GM21423 (cell line): ENCODE measurements around the gene AP3M1.
A peak's percentile ranks its signal among the peaks of the same experiment; 100 is the strongest.
"Not testable (repeated sequence)": the region's sequence is repeated elsewhere in the genome, so short reads cannot be mapped to it uniquely, and the experiment has no call there.

Experiments used
- ATAC-seq: cut with Tn5 transposase; IDR thresholded peaks from one replicate; pipeline ENCODE4 v1.9.1; 2021; ENCODE audit warnings: mild to moderate bottlenecking, moderate library complexity; ENCODE audit not compliant: unreplicated experiment

AP3M1 gene, protein sequence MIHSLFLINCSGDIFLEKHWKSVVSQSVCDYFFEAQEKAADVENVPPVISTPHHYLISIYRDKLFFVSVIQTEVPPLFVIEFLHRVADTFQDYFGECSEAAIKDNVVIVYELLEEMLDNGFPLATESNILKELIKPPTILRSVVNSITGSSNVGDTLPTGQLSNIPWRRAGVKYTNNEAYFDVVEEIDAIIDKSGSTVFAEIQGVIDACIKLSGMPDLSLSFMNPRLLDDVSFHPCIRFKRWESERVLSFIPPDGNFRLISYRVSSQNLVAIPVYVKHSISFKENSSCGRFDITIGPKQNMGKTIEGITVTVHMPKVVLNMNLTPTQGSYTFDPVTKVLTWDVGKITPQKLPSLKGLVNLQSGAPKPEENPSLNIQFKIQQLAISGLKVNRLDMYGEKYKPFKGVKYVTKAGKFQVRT

DNA sequence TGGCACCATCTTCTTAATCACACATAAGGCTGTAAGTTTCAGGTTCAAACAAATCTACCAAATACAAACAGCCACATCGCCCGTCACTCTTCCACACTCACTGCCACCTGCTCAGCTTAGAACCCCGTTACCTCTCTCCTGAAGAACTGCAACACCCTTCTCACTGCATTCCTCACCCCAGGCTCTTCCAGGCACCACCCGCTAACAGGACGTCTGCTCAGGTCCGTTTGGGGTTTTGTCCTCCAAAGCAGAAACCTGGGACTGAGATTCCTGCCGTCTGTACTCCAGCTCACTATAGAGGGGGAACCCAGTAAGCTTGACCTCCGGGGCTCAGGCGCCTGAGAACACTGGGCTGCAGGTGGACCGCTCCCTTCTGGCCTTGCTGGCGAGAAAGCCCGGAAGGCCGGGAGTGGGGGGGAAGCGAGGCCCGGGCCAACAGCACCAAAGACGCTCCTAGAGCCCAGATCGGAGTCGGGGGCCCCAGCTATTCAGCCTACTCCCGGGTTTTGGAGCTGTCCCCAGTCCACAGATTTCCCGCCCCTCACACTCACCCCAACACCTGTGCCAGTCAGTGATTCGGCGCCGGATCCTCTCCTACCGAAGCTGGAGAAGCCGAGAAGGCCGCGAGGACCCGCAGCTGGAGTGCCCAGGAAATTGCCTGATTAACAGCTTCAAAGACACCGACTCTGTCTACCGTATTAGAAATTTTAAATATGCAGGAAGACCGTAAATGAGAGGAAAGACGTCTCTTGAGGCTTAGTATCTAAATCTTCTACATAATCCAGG, at the start of gene AP3M1:
TSS of gene AP3M1 (minus strand) at position 625 of the 786 bp plus-strand sequence. CDS start 12,449 bp downstream, outside the sequence.
- peak; percentile 40 for ATAC-seq

DNA sequence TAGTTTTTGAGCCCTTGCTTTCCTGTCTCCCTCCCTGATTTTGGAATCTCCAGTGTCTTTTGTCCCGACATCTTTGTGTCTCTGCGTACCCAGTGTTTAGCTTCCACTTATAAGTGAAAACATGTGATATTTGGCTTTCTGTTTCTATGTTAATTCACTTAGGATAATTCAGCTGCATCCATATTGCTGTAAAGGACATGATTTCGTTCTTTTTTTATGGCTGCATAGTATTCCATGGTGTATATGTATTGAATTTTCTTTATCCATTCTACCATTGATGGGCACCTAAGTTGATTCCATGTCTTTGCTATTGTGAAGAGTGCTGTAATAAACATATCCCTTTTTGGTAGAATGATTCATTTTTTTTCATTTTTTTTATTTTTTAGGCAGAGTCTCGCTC, 48.7 kb upstream of the AP3M1 start:
- ATAC-seq: no peak

DNA sequence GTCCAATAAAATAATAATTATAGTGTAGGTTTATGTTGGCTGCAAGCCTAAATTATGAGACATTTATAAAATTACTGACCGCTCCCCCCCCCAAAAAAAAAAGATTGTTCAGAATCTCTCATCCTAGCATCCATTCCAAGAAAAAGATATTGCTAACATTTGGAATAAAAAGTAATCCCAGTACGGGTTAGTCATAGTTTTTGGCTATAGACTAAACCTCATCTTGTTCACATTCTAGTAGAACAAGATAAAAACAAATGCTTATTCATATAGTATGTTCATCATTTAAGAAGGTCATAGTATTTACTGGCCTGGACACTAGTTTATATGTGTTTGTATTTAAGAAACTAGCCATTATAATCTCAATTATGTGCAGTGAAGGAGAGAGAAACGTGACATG, 44.4 kb upstream of the AP3M1 start:
- ATAC-seq: no peak

DNA sequence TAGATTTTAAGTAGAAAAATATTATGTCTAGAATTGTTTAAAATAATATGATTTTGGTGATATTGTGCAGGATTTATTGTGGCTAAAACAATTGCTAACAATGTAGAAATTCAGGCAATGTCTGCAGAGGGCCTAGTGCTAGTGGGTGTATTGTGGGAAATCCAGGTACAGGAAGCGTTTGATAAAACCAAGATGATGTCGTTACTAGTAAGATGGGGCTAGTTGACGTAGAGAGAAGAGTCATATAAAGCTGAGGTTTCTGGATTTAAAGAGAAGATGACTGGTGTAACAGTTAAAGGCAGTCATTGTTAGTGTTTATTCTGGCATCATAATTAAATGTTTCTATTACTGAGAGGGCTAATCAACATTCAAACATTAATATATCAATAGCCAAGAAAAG, 43.9 kb upstream of the AP3M1 start:
- no peak for ATAC-seq

DNA sequence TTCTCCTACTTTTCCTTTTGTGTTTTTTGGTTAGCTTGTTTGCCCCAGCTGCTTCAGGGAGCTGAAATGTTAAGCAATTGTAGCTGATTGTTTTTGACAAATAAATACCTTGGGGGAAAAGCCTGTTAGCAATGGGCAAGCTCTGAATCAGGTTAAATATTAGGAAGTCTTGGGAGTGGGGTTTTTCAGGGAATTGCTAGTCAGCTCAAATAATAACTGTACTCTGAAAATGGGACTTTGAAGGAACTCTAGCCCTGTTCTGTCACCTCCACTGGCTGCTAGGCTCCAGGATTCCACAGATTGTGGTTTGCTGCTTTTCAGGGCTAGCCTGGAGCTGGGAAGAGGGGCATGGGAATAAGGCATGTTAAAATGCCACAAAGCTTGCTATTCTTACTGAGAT, 39.9 kb upstream of the AP3M1 start:
- ATAC-seq: no peak

DNA sequence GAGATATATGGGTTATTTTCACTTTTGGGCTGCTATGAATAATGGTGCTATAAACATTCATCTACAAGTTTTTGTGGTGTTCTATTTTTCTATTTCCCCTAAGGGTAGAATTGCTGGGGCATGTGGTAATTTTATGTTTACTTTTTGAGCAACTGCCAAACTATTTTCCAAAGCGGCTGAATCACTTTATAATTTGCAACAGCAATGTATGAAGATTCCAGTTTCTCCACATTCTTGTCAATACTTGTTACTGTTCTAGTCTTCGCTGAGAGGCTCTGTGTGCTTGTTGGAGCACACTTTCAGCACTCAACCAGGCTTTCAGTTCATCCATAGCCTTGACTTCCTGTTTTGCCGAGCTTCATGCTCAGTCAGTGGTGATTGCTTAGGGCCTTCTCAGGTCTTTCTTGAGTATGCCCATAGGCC, 39.4 kb upstream of the AP3M1 start:
- ATAC-seq: peak; percentile 84

DNA sequence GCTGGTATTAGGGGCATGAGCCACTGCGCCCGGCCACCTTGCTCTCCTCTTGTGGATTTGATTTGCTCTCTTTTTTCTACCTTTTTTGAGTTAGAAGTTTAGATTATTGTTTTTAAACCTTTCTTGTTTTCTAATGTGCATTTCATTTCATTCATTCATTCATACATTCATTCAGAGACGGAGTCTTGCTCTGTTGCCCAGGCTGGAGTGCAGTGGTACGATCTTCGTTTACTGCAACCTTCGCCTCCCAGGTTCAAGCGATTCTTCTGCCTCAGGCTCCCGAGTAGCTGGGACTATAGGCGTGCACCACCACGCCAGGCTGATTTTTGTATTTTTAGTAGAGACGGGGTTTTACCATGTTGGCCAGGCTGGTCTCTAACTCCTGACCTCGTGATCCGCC, 38.0 kb upstream of the AP3M1 start:
- not testable (repeated sequence) for ATAC-seq

DNA sequence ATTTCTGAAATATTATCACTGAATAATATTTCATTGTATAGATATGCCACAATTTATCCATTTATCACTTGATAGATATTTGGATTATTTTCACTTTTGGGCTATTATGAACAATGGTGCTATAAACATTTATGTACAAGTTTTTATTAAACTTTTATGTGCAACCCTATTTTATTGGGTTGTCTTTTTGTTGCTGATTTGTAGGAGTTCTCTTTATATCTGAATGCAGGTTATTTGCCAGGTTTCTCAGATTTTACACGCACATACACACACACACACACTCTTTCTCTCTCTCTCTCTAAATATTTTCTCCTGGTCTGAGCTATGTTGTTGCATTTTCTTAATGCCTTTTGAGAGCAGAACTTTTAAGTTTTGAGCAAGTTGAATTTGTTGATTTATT, 36.6 kb upstream of the AP3M1 start:
- no peak for ATAC-seq

DNA sequence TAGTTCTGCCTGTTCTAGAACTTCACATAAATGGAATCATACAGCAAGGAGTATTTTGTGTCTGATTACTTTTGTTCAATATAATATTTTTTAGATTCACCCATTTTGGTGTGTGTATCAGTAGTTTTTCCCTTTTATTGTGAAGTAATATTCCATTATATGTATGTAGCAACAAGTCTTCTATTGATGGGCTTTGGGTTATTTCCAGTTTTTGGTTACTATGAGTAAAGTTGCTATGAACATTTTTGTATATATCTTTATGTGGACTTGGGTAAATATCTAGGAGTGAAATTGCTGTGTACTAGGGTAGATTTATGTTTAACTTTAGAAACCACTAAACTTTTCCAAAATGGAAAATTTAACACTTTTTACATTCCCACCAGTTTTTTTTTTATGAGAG, 36.0 kb upstream of the AP3M1 start:
- no peak for ATAC-seq

DNA sequence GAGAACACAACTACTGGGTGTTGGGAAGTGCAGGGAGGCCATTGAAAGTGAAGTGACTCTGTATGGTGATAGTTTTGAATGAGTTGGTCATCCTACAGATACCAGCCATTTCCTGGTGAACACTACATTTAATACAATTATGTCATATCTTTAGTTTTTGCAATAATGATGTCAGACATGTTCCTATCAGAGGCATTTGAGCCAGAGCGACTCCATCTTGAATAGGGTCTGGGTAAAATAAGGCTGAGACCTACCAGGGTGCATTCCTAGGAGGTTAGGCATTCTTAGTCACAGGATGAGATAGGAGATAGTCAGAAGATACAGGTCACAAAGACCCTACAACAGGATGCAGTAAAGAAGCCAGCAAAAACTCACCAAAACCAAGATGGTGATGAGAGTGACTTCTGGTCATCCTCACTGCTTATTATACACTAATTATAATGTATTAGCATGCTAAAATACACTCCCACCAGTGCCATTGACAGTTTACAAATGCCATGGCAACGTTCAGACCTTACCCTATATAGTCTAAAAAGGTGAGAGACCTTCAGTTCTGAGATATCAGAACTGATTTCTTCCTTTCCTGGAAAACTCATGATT, 28.6 kb upstream of the AP3M1 start:
- ATAC-seq: no peak

DNA sequence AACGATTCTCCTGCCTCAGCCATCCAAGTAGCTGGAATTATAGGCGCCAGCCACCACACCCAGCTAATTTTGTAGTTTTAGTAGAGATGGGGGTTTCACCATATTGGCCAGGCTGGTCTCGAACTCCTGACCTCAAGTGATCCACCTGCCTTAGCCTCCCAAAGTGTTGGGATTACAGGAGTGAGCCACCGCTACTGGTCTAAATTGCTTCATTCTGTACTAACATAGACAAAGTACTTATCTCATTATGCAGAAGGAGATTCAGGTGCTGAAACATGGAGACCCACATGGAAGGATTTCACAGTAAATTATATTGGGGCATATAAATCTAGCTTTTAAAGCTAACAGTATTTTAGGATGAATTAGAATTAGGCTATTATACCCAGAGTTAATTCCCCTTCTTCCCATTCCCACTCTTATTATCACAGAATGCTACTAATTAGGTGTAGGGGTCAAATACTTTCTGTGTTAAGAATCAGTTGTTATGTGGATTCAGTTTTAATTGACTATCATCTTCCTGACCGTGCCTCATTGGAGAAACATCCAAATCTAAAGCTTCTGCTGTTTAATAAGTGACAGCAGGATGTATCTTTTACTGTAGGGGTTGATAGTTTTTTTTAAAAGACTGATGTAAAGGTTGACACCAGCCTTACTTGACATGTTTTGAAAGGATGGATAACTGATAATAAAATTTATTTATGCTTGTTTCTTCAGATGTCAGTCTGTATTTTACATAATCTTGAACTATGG, 27.6 kb upstream of the AP3M1 start:
- no peak for ATAC-seq

DNA sequence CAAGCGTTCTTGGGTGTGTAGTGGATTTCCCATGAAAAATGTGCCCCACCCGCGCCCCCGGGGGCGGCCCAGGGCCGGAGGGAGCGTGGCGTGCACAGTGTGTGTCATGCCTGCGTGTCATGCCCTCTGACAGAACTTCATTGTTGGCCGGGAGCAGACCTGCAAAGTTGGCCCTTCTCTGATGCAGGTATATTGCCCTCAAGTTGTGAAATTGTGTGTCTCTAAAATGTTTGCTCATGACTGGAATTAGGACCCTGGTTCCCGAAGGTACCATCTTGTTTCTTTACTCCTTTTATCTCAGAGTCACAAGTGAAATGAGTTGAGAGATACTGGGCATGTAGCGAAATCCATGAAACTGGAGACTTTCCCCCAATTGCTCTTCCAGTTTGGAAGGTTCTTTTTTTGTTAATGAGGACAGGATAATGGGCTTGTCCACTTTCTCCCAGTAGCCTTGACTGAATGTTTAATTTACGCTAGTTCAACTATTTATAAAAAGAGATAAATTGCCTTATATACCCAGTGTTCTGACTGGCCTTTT, 26.6 kb upstream of the AP3M1 start:
- ATAC-seq: peak; percentile 24

DNA sequence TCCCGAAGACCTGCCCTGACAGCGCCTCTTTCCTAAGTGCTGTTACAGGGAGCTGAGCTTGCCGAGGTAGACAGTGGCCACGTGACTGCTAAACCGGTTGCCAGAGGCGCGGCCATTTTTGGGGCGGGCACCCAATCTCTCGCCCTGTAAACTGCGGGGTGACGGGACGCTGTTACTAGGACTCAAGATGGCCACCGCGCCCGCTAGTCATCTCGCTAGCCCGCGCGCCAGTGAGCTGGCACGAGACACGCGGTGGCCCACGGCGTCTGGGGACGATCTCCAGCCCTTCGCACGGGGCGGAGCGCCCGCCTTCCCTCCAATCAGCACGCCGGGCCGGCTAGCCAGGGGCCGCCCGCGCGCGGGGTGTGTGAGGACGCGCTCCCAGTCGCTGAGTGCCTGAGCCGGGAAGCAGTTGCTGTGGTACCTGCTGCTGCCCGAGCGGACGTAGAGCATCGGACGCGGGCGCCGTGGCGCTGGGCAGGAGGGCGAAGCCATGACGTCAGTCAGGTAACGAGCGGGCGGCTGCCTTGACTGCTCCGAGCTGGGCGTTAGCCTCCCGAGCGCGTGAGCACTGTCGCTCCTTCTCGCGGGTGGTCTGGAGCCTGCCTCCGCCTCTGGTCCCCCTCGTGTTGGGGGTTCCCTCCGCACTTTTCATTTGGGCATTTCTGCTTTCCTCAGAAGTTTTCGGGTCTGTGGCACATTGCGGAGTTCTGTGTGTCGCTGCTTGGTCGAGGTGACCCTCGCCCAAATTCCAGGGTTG, 25.9 kb upstream of the AP3M1 start:
- ATAC-seq: peak; percentile 89

DNA sequence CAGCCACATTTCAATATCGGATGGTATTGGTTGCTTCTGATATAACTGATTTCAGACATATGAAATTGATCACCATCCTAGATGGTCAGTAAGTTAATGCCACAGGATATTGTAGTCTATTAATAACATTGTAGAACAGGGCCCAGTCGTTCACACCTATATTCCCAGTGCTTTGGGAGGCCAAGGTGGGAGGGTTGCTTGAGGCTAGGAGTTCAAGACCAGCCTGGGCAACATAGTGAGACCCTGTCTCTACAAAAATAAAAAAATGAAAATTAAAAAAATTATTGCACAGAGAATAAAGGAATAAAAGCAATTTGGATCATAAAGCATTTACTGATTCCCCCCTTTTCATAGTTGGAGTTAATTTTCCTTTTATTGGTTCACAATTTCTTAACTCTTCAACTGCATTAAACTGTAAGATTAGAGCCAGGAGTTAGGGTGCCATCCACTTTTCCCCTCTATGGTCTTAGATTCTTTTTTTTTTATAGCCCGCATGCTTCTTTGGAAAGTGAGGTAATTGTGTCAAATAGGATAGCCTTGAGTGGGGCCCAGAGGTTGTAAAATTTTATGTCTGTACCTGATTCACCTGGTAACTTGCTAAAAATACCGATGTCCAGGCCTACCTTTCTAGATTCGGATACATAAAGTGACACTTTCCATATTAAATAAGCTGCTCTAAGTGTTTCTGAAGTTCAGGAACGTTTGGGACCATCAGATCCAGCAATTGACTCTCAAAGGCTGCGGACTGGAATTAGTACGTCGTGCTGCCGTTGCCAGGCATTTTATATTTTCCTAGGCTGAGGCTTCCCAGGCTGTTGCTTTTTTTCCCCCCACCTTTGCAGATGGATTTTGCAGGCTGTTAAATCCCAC, 25.1 kb upstream of the AP3M1 start:
- ATAC-seq: no peak

DNA sequence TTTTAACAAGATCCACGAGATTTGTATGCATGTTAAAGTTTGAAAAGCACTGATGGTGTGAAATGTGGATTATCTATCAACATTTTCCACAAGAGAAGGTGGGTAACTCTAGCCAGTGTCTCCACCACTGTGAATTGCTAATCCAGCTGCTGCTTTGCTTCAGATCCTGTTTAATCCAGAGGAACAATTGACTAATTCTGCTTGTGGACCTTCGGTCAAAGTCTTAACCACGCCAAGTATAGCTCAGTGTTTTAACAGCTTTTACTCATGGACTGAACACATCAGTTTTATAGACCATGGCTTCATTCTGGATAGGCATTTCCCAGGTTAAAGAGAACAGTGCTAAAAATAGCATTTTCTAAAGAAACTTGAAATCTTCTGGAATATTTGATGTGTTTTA, 23.9 kb upstream of the AP3M1 start:
- no peak for ATAC-seq

DNA sequence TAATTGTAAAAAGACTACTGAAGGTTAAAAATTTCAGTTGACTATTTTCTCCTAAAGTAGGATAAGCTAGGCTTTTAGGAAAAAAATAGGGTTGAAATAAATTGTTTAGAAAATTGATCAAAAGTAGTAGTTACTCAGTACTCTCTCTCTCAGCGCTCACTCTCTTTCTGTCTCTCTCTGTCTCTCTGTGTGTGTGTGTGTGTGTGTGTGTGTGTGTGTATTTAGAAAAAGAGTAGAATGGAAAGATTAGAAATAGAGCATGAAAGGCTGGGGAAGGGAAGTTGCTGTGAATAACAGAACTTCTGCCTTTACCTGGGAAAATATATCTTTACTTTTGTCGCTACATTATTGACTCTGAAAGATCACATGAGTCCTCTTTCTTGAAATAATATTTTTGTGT, 21.0 kb upstream of the AP3M1 start:
- ATAC-seq: no peak

DNA sequence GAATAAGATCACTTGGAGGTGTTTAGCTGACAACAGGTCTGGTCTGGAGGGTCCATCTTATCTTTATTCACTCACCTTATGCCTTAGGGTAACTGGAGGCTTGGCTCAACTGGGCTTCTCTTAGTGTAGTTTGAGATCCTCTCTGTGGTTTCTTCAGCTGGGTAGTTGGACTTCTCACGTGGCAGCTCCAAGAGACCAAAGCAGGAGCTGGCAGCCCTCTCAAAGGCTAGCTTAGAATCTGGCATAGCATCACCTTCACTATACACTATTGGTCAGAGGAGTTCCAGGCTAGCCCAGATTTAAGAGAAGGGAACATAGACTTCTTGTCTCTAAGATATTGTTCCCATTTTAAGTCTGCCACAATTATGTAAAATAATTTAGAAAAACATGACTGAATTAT, 16.8 kb upstream of the AP3M1 start:
- ATAC-seq: no peak

DNA sequence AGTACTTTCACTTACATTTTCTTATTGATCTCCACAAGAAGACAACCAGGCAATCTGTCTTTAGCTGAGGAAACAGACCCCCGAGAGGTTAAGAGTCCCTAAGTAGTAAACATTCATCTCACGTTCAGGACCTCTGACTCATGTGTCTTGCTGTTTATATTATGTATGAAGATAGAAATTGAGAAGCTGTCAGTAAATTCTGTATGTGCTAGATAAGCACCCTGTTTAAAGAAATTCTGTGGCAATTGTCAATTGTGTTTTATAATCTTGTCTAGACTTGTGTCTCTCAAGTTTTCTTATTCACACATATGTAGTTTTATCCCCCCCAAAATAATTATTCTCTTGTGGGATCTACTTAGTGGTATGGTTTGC, 14.9 kb upstream of the AP3M1 start:
- no peak for ATAC-seq
